ENCODE results near the gene VSTM2L.

GRCh38 chr20:37988306-37988954 lies 85.5 kb downstream of the VSTM2L start:
- TF ChIP-seq ZFP30 (CRISPR knock-in tag; IDR thresholded peaks at IDR 0.05) (no peak), ESRRG (CRISPR knock-in tag; IDR thresholded peaks at IDR 0.05) (no peak), PATZ1 (CRISPR knock-in tag; IDR thresholded peaks at IDR 0.05; ENCODE audit: borderline replicate concordance) (no peak), CSDC2 (CRISPR knock-in tag; IDR thresholded peaks at IDR 0.05) (no peak), TOX (CRISPR knock-in tag; IDR thresholded peaks at IDR 0.05; ENCODE audit: borderline replicate concordance) (no peak), ZC3H10 (CRISPR knock-in tag; IDR thresholded peaks at IDR 0.05) (no peak), ARNTL (CRISPR knock-in tag; IDR thresholded peaks at IDR 0.05; ENCODE audit: borderline replicate concordance, low read depth) (no peak), CREB5 (CRISPR knock-in tag; IDR thresholded peaks at IDR 0.05; ENCODE audit: low read depth) (no peak), SNAI2 (CRISPR knock-in tag; IDR thresholded peaks at IDR 0.05) (no peak), RARB (CRISPR knock-in tag; IDR thresholded peaks at IDR 0.05) (no peak), ZFP3 (CRISPR knock-in tag; IDR thresholded peaks at IDR 0.05) (no peak), ZNF70 (CRISPR knock-in tag; IDR thresholded peaks at IDR 0.05) (no peak), CSRNP3 (CRISPR knock-in tag; IDR thresholded peaks at IDR 0.05) (no peak)
